Measurements from ENCODE around the gene PXN. TPM values are rescaled to one million over a fixed set of nuclear protein-coding genes. Genes with fewer than 3 reads are reported as not detected.
"Not testable (repeated sequence)": the region's sequence is repeated elsewhere in the genome, so short reads cannot be mapped to it uniquely, and the experiment has no call there.

PXN gene
- total RNA-seq, 1 donor = 24.8 TPM

DNA sequence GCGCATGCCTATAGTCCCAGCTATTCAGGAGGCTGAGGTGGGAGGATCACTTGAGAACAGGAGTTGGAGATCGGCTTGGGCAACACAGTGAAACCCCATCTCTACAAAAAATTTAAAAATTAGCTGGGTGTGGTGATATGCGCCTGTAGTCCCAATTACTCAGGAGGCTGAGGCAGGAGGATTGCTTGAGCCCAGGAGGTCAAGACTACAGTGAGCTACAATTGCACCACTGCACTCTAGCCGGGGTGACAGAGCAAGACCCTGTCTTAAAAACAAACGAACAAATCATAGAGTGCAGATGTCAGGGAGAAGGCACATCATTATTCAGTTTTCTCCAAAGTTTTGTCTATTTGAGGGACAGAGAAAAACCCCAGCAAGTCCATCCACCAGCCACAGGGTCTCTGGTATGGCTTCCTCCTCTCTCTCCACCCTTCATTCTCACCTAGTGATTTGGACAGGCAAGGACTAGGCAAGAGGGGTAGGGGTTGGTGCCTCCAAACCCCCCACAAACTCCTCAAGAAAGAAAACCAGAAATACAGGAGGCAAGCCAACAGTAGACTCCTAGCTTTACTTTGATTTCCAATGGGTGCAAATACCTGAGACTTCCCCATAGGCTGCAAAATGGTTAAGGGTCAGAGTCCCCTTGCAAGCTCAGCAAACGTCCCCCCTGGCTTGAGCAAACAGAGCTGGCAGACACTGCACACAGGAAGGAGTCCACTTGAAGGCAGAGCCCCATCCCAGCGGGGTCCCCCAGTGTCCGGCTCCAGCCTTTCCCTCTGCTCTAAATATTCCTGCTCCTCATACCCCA lies 38.1 kb downstream of the PXN start:
- no peak for DNase-seq (ENCODE audit: low read depth in 2 of 3, low spot score in 2 of 3)

DNA sequence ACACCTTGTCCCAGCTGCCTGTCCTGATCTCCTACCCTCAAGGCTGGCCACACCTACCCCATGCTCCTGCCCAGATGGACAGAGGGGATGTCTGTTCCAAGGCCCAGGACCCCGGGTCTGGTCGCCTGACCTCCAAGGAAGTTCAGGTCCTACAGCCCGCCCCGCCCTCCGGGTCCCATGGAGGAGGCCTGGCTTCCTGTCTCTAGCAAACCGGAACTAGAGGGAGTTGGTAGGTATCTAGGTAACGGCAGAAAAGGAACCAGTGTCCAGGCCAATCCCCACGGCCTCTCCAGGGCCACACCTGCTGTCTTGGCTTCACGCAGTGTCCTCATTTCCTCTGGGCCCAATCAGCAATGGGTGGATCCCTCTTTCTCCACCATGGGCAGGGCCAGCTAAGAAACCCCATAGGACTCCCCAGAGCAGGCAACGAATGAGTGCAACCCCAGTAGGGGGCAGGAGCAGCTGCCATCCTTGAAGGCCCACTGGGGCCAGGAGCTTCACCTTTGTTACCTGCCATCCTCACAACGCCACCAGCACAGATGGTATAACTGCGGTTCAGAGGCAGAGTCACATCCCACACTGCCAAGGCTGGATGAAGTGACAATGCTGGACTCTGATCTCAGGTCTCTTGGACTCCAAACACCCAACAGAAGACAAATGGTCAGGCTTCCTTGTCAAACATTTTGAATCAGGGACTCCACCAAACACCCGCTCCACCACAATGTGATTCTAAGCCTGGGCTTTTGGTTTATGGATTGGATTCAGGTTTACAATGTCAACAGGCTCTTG lies 39.5 kb downstream of the PXN start:
- peak in 1 of 3 donors; percentile 41 for DNase-seq (ENCODE audit: low read depth in 2 of 3, low spot score in 2 of 3)

DNA sequence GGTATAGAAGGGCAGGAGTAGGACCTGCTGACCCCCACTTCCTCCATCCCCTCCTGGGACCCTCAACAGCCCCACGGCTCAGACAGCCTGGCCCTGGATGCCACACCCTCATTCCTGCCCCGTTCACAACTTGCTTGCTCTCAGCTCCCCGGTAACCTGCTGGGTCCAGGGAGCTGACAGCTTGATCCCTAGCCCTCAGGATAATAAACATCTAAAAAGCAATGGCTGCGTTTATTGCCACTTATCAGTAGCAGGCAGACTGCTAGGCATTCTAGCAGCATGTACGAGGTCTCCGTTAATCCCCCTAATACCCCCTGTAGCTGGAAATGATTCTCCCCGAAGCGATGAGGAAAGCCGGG lies 40.4 kb downstream of the PXN start:
- no peak for DNase-seq (ENCODE audit: low read depth in 2 of 3, low spot score in 2 of 3)

DNA sequence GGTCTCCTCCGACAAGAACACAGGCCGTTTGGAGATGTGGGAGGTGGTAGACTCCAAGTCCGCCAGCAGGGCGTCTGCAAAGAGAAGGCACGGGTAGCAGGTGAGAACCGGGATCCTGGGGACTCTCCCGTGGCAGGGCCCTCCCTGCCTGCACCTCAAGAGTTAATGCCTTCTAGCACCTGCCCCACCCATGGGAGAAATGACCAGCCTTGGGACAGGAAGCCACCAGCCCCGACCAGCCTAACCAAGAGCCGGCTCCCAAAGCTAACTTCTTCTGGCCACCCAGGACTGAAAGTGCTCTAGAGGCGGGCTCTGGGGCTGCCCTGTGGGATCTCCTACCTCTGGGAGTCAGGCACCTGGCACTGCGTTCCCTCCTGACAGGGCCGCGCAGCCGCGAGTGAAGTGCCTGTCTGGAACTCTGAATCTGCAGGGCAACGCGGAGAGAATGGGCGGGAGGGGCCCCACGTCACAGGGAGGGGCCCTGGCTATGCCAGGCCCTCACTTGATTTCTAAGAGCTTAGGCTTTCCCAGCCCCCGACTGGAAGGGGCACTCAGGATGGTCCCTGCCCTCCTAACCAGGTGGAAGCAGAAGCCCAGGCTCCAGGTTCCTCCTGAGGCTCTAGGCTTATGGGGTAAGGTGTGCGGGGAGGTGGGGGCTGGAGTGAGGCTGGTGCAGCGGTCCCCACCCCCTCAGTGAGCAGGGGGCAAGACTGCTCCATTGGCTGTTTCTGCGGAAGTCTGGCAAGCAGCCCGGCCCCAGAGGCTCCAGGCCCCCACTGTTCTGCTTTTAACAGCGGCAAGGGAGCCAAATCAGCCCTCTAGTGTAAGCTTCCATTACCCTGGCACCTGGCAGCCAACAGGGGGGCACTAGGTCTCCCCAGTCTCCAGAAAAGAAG lies 41.0 kb downstream of the PXN start:
- DNase-seq (ENCODE audit: low read depth in 2 of 3, low spot score in 2 of 3) = peak in 2 of 3 donors; percentile 72 to 82

DNA sequence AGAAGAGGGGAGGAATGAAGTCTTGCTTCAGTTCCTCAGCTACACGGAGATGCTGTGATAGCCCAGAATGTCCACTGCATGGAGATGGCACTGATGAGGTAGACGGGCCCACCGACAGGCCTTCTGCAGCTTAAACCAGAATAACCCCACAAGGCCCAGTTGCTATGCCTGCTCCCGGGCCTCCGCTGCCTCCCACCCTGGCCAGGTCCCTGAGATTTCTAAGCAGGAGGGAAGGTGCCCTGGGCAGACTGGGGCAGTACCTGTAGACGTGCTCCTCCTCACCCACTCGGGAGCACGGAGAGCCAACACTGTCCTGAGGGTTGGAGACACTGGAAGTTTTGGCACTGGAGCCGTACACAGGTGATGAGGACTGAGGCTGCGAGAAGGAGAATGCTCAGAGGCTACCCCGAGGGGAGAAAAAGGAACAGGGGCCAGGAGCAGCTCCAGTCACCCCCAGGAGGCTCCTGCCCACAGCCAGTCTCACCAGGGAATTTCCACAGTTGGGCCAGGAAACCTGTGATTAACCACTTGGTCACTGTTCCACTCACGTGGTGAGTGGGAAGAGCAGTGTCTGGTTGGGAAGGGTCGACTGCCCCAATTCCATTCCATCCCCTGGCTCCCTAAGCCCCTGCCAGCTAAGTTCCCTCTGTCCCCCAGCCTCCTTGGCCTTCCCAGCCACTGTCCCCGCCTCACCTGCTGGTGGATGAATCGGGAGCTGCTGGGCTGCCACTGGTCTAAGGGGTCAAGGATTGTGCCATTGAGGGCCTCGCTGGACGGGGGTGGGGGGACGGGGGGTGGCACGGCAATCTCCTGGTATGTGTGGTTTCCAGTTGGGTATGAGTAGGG lies 41.8 kb downstream of the PXN start:
- no peak for DNase-seq (ENCODE audit: low read depth in 2 of 3, low spot score in 2 of 3)

DNA sequence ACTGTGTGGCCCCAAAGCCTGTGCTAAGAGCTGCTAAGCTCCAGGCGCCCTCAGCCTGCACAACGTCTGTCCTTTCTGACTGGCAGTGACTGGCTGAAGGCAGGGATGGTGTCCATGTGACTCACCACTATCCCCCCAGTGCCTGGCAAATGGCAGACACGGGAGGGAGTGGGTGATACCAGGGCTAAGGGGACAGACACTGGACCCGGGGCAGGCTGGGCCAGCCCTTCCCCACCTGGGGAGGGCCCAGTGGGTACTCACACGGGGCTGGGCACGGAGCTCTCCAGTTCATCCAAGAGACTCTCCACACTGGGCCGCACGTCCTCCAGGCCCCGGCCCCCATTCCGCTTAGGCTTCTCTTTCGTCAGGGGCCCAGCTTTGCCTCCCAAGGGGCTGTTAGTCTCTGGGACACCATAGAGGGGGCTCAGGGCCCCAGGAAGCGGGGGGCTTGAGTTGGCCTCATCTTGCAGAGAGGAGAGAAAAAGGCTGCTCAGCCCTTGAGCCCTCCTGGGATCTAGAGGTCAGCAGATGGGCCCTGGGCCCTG lies 43.2 kb downstream of the PXN start:
- no peak for DNase-seq (ENCODE audit: low read depth in 2 of 3, low spot score in 2 of 3)

DNA sequence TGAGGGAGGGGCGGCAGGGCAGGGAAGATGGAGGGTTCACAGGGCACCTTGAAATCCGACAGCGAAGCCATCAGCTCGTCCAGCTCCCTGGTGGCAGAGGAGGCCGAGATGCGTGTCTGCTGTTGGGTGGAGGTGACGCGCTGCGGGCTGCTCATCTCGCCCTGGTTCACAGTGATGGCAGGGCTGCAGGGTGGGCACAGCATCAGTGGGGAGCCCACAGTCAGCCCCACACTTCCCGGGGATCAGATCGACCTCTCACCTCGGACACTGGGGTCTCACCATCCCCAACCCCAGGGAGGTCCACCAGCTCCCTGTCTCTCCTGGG lies 44.0 kb downstream of the PXN start:
- DNase-seq (ENCODE audit: low read depth in 2 of 3, low spot score in 2 of 3) = no peak

DNA sequence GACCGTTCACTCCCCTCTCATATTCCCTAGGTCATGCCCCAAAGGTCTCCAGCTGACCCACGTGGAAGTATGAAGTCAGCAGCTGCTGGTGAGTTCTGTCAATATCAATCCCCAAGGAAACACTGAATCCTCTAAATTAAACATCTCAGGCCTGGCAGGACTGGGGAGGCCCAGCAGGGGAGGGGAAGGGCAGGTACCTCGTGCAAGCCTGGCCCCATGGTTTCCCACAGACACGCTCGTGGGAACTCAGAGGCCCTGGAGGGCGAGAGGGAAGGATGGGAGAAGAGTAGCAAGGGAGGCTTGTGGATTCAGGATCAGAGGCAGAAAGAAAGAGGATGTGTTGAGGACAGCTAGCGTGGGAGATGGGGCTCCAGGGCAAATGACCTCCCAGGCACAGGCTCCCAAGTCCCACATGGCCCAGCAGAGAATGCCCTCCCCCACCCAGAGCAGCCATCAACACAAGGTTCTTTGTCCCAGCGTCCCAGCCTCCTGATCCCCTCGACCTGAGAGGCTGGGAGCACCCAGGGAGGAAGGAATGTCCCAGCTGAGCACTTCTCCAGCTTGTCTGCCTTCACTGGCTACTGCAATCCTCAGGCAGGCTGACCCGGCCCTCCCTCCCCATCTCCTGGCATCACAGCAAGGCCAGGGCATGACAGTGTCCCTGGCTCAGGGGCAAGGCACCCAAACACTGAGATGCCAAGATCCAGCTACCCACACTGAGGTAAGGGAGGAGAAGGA lies 44.5 kb downstream of the PXN start:
- DNase-seq (ENCODE audit: low read depth in 2 of 3, low spot score in 2 of 3) = no peak

DNA sequence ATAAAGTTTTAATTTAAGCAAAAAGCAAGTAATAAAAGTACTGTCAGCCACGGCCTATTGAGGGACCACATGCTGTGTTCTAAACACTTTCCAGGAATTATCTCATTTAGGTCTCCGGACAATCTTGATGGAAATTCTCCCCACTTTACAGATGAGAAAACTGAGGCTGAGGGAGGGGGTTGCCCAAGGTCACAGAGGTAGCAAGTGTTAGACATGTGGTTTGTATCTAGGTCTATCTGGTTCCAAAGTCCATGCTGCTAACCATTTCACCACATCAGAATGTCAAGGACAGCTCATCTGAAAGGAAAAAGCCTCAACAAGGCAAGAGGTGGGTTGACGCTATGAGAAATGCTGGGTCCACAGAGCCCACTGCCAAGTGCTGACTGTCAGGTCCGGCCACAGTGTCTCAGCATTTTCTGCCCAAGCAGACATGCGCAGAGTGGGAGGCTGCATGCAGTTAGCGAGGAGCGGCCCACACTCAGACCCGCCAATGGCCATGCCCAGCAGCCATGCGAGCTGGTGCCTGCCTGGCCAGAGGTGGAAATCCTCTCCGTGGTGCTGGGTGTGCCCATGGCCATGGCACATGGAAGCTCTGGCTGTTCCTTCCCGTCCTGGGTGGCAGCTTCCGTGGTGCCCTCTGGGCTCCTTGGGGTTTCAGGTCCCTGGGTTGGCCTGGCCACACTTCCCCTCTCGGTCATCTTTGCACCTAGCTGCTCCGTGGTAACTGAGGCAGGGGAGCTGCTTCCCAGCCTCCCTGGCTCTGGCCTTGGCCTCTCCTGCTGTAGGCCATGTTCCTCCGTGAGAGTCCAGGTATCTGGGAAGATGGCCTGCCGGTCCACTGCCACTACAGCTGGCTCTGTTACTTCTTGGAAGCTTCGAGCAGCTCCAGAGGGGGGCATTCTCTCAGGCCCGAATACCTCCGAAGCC lies 46.6 kb downstream of the PXN start:
- no peak for DNase-seq (ENCODE audit: low read depth in 2 of 3, low spot score in 2 of 3)

DNA sequence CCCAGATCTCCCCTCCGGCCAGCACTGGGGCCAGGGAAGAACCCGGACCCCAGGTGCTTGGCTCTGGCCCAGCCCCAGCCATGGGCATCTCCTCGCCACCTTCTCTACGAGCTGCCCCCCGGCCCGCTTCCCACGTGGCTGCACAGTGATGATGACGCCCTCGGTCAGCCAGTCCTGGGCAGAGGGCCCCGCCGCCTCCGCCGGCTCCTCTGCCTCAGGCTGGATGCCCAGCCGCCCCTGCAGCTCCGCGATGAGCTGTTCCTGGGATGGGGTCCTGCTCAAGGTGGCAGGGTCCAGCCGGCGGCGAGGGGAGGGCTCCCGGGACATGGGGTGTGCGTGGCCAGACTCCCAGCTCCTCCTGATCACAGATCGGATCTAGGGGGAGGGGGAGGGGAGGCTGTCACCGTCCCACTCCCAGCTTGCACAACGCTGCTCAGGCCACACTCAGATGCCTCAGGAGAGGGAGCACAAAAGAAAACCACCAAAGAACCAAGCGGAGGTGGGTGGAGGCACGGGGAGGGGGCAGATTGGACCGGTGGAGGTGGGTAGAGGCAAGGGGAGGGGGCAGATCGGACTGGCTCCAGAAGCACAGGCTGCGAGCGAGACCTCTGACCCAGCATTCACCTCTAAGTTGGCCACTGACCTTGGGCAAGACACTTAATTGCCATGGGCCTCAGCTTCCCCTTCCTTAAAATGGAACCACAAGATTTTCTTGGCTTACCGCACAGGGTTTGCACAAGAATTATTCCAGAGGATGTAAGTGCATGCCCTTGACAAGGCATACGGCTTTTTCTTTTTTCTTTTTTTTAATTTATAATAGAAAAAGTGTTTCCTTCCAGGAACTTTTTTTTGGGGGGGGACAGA lies 48.6 kb downstream of the PXN start:
- no peak for DNase-seq (ENCODE audit: low read depth in 2 of 3, low spot score in 2 of 3)

DNA sequence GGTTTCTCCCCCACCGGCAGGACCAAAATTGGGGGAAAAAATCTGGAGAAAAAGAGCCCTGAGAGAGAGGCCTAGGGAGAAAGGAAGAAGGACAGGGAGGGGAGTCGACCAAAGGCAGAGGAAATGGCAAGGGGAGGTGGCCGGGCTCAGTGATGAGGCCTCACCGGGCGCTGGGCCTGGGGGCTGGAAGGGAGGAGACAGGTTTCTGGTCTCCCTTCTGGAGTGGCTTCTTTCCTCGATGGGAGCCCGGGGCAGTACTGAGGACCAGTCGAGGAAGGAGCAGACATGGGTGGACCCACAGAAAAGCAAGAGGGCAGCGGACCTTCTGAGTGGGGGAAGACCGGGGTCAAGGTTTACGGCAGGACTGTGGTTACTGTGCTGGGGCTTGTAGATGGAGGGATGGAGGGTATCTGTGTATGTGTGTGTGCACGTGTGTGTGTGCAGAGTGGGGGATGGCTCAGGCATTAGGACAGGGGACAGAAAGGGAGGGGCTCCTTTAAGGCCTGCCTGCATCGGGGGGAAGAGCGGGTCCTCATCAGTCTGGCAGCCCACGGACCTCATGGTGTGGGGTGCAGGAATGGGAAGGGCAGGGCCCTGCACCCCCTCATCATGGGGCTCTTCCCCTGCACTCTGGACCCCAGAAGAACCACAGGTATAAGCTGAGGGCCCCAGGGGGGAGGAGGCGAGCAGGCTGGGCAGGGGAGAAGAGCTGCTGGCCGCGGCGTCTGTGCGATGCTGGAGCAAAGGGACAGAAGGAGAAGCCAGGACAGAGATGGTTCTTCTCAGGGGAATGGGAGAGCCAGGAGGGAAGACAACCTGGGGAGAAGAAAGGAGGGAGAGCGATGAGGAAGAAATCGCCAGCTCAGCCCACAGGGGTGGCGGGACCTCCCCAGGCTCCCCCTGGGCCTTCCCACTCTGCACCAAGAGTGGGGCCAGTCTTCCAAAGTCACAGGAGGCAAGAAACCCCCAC lies 49.5 kb downstream of the PXN start:
- DNase-seq (ENCODE audit: low read depth in 2 of 3, low spot score in 2 of 3) = no peak

DNA sequence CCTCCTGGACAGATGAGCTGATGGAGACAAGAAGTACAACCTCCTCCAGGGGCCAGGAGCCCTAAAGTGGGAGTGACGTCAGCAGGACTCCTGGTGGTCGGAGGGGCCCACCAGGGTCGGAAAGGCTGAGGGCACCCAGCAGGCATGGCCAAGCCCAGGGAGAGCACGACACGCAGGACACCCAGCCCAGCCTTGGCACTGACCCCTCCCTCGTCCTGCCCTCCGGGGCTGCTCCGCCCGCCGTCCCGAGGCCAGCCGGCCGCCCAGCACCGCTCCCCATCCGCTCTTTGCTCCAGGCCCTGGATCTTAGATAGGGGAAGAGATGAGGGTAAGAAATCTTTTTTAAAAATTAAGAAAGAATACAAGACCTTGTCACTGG lies 50.2 kb downstream of the PXN start:
- no peak for DNase-seq (ENCODE audit: low read depth in 2 of 3, low spot score in 2 of 3)

DNA sequence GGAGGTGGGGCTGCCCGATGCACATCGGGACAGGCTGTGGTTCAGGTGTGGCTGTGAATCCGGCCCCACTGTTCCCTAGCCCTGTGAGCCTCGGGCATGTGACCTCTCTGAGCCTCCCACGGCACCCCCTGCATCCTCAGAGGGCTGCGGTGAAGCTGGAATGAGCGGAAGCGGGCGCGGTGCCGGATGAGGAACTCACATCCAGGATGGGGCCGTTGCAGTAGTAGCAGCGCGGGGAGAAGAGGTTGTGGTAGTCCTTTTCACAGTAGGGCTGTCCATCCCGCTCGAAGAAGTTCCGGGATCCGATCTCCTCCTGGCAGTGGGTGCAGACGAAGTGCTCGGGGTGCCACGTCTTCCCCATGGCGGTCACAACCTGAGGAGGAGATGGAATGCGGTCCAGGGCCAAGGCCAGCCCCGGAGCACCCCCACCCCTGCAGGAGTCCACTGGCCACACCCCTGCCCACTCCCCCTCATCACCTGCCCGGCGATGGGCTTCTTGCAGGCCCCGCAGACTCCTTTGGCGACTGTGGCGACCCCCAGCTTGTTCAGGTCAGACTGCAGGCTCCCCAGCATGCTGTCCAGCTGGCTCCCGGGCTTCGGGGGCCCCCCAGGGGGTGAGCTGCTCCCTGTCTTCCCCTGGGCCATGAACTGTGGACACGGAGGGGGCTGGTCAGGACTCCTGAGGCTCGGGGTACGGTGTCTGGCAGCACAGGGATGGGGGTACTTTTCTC lies 50.7 kb downstream of the PXN start:
- no peak for DNase-seq (ENCODE audit: low read depth in 2 of 3, low spot score in 2 of 3)

DNA sequence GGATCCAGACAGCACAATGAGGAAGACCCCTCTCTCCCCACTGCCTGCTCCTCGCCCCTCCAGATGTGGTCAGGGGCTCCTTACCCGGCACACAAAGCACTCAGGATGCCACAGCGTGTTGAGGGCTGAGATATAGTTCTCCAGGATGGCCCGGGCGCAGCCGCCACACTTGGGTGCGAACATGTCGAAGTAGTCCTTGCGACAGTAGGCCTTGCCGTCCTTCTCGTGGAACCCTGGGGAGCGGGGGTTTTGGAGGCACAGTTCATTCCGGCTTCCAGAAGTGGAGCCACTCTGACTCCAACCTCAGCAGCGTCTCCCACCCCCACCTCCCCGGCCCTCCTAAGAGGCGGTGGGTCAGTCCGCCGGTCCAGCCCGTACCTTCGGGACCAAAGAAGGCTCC lies 51.8 kb downstream of the PXN start:
- no peak for DNase-seq (ENCODE audit: low read depth in 2 of 3, low spot score in 2 of 3)

DNA sequence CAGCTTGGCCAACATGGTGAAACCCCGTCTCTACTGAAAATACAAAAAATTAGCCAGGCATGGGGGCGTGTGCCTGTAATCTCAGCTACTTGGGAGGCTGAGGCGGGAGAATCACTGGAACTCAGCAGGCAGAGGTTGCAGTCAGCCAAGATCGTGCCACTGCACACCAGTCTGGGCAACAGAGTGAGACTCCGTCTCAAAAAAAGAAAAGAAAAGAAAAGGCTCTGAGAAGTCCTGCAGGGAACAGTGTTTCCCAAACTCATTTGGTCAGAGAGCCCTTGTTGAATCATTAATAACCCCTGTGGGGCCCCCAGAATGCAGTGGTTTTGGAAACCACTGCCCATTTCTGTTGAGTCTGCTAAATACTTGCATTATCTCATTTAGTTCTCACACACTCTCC lies 52.3 kb downstream of the PXN start:
- not testable (repeated sequence) for DNase-seq (ENCODE audit: low read depth in 2 of 3, low spot score in 2 of 3)

DNA sequence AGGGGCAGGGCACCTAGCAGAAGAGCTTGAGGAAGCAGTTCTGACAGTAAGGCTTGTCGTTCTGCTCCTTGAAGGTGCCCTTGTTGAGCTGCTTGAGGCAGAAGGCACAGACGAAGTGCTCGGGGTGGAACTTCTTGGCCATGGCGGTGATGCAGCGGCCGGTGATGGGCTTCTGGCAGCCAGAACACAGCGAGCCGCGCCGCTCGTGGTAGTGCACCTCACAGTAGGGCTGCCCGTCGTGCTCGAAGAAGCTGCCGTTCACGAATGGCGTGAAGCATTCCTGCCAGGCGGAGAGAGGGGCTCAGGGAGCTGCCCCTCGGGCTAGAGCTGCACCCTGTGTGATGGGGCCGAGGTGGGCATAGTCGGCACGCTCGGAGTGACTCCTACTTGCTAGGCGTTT lies 53.2 kb downstream of the PXN start:
- no peak for DNase-seq (ENCODE audit: low read depth in 2 of 3, low spot score in 2 of 3)

Measured in hematopoietic multipotent progenitor cell (in vitro differentiated cells).